Measurements from ENCODE around the gene PROSER3.

The PROSER3 gene

DNA sequence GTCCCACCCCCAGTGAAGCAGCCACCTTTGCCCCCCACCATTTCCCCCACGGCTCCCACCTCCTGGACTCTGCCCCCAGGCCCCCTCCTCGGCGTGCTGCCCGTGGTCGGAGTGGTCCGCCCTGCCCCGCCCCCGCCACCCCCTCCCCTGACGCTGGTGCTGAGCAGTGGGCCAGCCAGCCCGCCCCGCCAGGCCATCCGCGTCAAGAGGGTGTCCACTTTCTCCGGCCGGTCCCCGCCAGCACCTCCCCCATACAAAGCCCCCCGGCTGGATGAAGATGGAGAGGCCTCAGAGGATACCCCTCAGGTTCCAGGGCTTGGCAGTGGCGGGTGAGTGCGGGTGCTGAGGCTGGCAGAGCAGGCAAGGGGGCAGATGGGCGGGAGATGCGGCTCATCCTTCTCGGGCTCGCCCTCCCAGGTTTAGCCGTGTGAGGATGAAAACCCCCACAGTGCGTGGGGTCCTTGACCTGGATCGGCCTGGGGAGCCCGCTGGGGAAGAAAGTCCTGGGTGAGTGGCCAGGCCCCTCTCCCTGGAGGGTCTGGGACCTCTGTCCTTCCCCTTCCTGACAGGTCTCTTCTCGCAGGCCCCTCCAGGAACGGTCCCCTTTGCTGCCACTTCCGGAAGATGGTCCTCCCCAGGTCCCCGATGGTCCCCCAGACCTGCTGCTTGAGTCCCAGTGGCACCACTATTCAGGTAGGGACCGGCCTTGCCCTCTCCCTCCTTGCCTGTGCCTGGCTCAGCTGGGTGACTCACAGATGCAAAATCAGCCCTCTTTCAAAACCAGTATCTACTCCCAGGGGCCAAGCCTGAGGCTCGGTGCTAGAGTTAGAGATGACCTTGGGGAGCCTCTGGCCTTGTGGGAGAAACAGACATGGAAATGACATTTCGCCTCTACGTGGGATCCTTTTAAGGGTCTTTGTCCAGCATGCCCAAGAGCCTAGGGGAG, 24.5 kb upstream of the PROSER3 start:
- no peak for DNase-seq (ENCODE audit: low read depth)
- no peak overlapping the region for H3K4me3 ChIP-seq (ENCODE audit: low read length)
- TF ChIP-seq, protein P1, sequence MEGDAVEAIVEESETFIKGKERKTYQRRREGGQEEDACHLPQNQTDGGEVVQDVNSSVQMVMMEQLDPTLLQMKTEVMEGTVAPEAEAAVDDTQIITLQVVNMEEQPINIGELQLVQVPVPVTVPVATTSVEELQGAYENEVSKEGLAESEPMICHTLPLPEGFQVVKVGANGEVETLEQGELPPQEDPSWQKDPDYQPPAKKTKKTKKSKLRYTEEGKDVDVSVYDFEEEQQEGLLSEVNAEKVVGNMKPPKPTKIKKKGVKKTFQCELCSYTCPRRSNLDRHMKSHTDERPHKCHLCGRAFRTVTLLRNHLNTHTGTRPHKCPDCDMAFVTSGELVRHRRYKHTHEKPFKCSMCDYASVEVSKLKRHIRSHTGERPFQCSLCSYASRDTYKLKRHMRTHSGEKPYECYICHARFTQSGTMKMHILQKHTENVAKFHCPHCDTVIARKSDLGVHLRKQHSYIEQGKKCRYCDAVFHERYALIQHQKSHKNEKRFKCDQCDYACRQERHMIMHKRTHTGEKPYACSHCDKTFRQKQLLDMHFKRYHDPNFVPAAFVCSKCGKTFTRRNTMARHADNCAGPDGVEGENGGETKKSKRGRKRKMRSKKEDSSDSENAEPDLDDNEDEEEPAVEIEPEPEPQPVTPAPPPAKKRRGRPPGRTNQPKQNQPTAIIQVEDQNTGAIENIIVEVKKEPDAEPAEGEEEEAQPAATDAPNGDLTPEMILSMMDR (IDR thresholded peaks at IDR 0.05; ENCODE audit: insufficient read depth, low read depth, low read length, missing control alignments) = no peak

DNA sequence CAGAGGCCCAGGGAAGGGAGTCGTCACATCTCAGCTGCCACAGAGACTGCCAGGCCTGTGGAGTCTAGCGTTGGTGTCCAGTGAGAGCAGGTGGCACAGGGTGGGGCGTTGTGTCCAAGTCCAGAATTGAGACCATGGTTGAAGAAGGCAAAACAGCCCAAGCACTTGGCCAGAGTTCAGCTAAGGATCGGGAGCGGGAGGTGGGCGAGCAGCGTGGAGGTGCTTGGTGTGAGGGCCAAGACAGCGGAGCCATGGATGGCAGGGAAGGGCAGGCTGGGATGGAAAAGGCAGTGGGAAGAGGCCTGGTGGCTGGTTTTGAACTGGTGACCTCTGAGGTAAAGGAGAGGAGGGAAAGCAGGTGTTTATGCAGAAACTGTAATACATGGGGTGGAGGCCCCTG, 23.7 kb upstream of the PROSER3 start:
- TF ChIP-seq, protein P1 (IDR thresholded peaks at IDR 0.05; ENCODE audit: insufficient read depth, low read depth, low read length, missing control alignments) = no peak
- no peak for DNase-seq (ENCODE audit: low read depth)
- no peak overlapping the region for H3K4me3 ChIP-seq (ENCODE audit: low read length)

DNA sequence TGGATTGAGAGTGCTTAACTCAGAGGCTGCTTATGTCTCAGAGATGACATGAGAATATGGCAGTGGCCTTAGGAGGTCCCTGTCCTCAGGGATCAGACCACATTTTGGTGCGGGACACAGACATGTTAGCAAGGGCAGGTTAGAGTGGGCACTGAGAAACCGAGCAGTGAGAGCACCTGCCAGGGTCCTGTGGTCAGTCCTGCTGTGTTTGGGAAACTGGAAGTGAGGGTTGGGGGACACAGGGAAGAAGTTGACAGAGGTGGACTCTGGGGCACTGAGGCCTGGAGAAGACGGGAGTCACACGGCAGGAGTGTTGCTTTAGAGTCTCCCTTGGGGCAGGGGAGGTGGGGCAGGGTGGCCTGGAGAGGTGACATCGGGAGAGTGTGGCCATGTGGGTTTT, 23.1 kb upstream of the PROSER3 start:
- no peak for DNase-seq (ENCODE audit: low read depth)
- no peak overlapping the region for H3K4me3 ChIP-seq (ENCODE audit: low read length)
- TF ChIP-seq, protein P1 (IDR thresholded peaks at IDR 0.05; ENCODE audit: insufficient read depth, low read depth, low read length, missing control alignments) = no peak

DNA sequence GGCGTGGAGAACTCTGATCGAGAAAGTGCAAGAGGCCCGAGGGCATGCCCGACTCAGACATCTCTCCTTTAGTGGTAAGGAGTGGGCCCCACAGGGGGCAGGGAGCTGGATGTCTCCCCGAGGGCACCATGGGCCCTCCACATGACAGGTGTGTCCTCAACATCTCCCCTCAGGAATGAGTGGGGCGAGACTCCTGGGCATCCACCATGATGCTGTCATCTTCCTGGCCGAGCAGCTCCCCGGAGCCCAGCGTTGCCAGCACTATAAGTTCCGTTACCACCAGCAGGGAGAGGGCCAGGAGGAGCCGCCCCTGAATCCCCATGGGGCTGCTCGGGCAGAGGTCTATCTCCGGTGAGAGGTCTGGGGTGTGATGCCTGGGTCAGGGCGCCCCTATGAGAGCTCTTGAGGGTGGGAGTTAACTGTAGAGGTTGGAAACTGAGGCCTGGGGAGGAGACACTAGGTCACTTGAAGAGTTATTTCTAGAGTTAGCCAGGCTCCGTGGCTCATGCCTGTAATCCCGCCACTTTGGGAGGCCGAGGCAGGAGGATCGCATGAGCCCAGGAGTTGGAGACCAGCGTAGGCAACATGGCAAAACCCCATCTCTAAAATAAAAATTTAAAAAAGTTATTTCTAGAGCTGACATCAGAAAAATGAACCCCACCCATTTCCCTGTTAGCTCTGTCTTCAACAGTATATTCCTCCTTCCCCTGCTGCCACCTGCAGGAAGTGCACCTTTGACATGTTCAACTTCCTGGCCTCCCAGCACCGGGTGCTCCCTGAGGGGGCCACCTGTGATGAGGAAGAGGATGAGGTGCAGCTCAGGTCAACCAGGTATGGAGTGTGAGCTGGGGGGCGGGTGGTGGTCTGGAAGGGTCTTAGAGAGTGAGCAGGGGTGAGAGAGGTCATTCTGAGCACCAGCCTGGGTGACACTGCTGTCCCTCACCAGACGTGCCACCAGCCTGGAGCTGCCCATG, 20.8 kb upstream of the PROSER3 start:
- no peak overlapping the region for H3K4me3 ChIP-seq (ENCODE audit: low read length)
- peak; percentile 34 for DNase-seq (ENCODE audit: low read depth)

DNA sequence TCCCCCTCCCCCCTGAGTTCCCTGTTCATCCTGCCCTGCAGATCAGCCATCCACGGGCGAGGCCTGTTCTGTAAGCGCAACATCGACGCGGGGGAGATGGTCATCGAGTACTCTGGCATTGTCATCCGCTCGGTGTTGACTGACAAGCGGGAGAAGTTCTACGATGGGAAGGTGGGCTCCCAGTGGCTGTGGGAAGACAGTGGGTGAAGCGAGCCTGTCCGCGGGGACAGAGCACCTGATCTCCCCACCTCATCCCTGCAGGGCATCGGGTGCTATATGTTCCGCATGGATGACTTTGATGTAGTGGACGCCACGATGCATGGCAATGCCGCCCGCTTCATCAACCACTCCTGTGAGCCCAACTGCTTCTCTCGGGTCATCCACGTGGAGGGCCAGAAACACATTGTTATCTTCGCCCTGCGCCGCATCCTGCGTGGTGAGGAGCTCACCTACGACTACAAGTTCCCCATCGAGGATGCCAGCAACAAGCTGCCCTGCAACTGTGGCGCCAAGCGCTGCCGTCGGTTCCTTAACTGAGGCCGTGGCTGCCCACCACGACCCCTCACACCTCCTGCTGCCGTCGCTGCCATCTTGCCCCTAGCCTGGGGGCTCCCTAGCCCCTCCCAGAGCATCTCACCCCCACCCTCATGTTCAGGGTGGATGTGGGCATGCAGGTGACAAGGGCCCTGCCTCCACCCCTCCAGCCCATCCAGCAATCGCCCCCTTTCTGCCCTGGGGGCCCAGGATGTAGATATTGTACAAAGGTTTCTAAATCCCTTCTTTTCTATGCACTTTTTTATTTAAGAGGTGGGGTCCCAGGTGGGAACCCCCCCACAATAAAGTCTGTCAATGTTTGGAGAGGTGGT, 19.7 kb upstream of the PROSER3 start:
- H3K4me3 ChIP-seq (ENCODE audit: low read length) = no peak overlapping the region
- TF ChIP-seq, protein P1 (IDR thresholded peaks at IDR 0.05; ENCODE audit: insufficient read depth, low read depth, low read length, missing control alignments) = no peak

More for the DNA sequence above, 20.8 kb upstream of the PROSER3 start:
- TF ChIP-seq, protein P1 (IDR thresholded peaks at IDR 0.05; ENCODE audit: insufficient read depth, low read depth, low read length, missing control alignments) = peak; percentile 32

DNA sequence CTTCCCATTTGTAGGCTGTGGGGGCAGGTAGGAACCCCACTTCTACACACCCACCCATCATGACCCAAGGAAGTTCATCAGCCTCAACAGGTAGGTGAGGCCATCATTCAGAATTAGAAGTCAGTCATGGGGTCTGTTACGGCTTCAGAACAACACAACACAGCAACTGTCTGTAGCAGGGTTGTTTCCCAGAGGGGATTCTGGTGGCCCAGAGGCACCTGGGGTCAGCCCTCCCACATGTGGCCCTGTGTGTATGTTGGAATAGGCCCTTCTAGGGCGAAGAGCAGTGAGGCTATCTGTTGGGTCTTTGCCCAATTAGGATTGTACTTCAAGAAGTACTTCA, 19.1 kb upstream of the PROSER3 start:
- DNase-seq (ENCODE audit: low read depth) = no peak
- no peak overlapping the region for H3K4me3 ChIP-seq (ENCODE audit: low read length)
- TF ChIP-seq, protein P1 (IDR thresholded peaks at IDR 0.05; ENCODE audit: insufficient read depth, low read depth, low read length, missing control alignments) = no peak

More for the DNA sequence above, 19.7 kb upstream of the PROSER3 start:
- no peak for DNase-seq (ENCODE audit: low read depth)

Data from epithelial cell of esophagus (primary cell).